ENCODE data around the gene ZNF518B. TPM values are rescaled to one million over a fixed set of nuclear protein-coding genes. Genes with fewer than 3 reads are reported as not detected.

ZNF518B gene
- total and polyA plus RNA-seq, 2 donors (not counting 3 experiments of a cell fraction or from before 2014, with no cell fraction given): 9.5 to 28.3 TPM

GRCh38 chr4:10442976-10443375 is 14.2 kb downstream of the ZNF518B start:
- no peak for DNase-seq (ENCODE audit: low read depth, low spot score)
- H3K36me3 ChIP-seq (ENCODE audit: control insufficient read depth in 2 of 2, extremely low read depth in 1 of 2, insufficient read depth in 2 of 2, low read length in 2 of 2): peaks cover 13 to 23% of the 10 kb centered on the region in 2 experiments
- H3K4me2 ChIP-seq (ENCODE audit: insufficient read depth, low read length): no peak overlapping the region
- H3K9me3 ChIP-seq (replicated peaks; ENCODE audit: control insufficient read depth, insufficient read depth, low read length): no peaks in the 10 kb centered on the region
- no peaks in the 10 kb centered on the region for H3K27me3 ChIP-seq (ENCODE audit: control insufficient read depth in 2 of 2, insufficient read depth in 2 of 2, low read length in 2 of 2)
- no peak overlapping the region for H3K9ac ChIP-seq (replicated peaks; ENCODE audit: extremely low read depth, insufficient read depth, low read length)
- POLR2A ChIA-PET: no interaction called here
- no peak overlapping the region for H2AFZ ChIP-seq (ENCODE audit: low read depth, low read length)
- TF ChIP-seq MYC (IDR thresholded peaks at IDR 0.05; ENCODE audit: low read depth, low read length): no peak
- TF ChIP-seq FOS (IDR thresholded peaks at IDR 0.05; ENCODE audit: borderline replicate concordance, insufficient read depth, low read length): peak; percentile 47
- TF ChIP-seq JUN (IDR thresholded peaks at IDR 0.05; ENCODE audit: borderline replicate concordance, insufficient read depth, insufficient read length, low read depth): no peak
- TF ChIP-seq POLR2AphosphoS5 (IDR thresholded peaks at IDR 0.05; ENCODE audit: insufficient read depth, low read depth, low read length): no peak
- no peak for TF ChIP-seq EZH2 (IDR thresholded peaks at IDR 0.05; ENCODE audit: borderline replicate concordance, low read depth, low read length, severe bottlenecking)
- H3K4me1 ChIP-seq (ENCODE audit: control insufficient read depth, extremely low read depth, insufficient read depth, low read length): peaks cover 5% of the 10 kb centered on the region
- H3K9me1 ChIP-seq (replicated peaks; ENCODE audit: control insufficient read depth, extremely low read depth, insufficient read depth, low read length): no peaks in the 10 kb centered on the region
- intact Hi-C loops (cut with micrococcal nuclease) (no loop called here), dilution Hi-C loops (cut with MboI; ENCODE audit: extremely low pct_ligation_motif_present, low sequenced_read_pairs) (no loop called here)
- CTCF ChIA-PET: interaction anchor here (2.5 kb wide), 1 partner anchor 18 kb away, joined by 8 read pairs; no protein-coding TSS in a partner anchor
- H3K4me3 ChIP-seq (replicated peaks in 1 of 3; ENCODE audit: insufficient read depth in 1 of 3, low read depth in 1 of 3, low read length in 3 of 3): no peak overlapping the region
- H3K79me2 ChIP-seq (ENCODE audit: control insufficient read depth, insufficient read depth, low read length): no peaks in the 10 kb centered on the region
- peak; percentile 61 for FAIRE-seq
- no peak overlapping the region for H3K27ac ChIP-seq (ENCODE audit: insufficient read depth, low read depth, low read length)
- BruUV-seq (replicated peaks): no TSS peak
- H4K20me1 ChIP-seq (replicated peaks; ENCODE audit: control insufficient read depth, extremely low read depth, insufficient read depth, low read length): no peaks in the 10 kb centered on the region

GRCh38 chr4:10441512-10441911 is 15.7 kb downstream of the ZNF518B start:
- H3K27ac ChIP-seq (ENCODE audit: insufficient read depth, low read depth, low read length): no peak overlapping the region
- H3K9me1 ChIP-seq (replicated peaks; ENCODE audit: control insufficient read depth, extremely low read depth, insufficient read depth, low read length): no peaks in the 10 kb centered on the region
- TF ChIP-seq CTCF (IDR thresholded peaks at IDR 0.05; ENCODE audit: extremely low read depth in 1 of 2, insufficient read depth in 1 of 2, low read depth in 1 of 2, low read length in 2 of 2) (no peak), POLR2A (IDR thresholded peaks at IDR 0.05; ENCODE audit: low read depth, low read length) (no peak), MAX (IDR thresholded peaks at IDR 0.05; ENCODE audit: insufficient read depth, insufficient read length) (no peak), GATA2 (IDR thresholded peaks at IDR 0.05; ENCODE audit: insufficient read depth, insufficient read length, low read depth, low read length) (no peak), FOS (IDR thresholded peaks at IDR 0.05; ENCODE audit: borderline replicate concordance, insufficient read depth, low read length) (no peak), EZH2 (IDR thresholded peaks at IDR 0.05; ENCODE audit: borderline replicate concordance, low read depth, low read length, severe bottlenecking) (no peak), MYC (IDR thresholded peaks at IDR 0.05; ENCODE audit: low read depth, low read length) (no peak), POLR2AphosphoS5 (IDR thresholded peaks at IDR 0.05; ENCODE audit: insufficient read depth, low read depth, low read length) (no peak), JUN (IDR thresholded peaks at IDR 0.05; ENCODE audit: borderline replicate concordance, insufficient read depth, insufficient read length, low read depth) (no peak)
- POLR2A ChIA-PET: no interaction called here
- no peaks in the 10 kb centered on the region for H3K27me3 ChIP-seq (ENCODE audit: control insufficient read depth in 2 of 2, insufficient read depth in 2 of 2, low read length in 2 of 2)
- no TSS peak for BruUV-seq (replicated peaks)
- peaks cover 13 to 18% of the 10 kb centered on the region in 2 experiments for H3K36me3 ChIP-seq (ENCODE audit: control insufficient read depth in 2 of 2, extremely low read depth in 1 of 2, insufficient read depth in 2 of 2, low read length in 2 of 2)
- H3K79me2 ChIP-seq (ENCODE audit: control insufficient read depth, insufficient read depth, low read length): no peaks in the 10 kb centered on the region
- no peaks in the 10 kb centered on the region for H3K9me3 ChIP-seq (replicated peaks; ENCODE audit: control insufficient read depth, insufficient read depth, low read length)
- no peak for DNase-seq (ENCODE audit: low read depth, low spot score)
- H3K4me3 ChIP-seq (replicated peaks in 1 of 3; ENCODE audit: insufficient read depth in 1 of 3, low read depth in 1 of 3, low read length in 3 of 3): no peak overlapping the region
- no peak overlapping the region for H2AFZ ChIP-seq (ENCODE audit: low read depth, low read length)
- H3K4me2 ChIP-seq (ENCODE audit: insufficient read depth, low read length): no peak overlapping the region
- intact Hi-C loops (cut with micrococcal nuclease) (no loop called here), dilution Hi-C loops (cut with MboI; ENCODE audit: extremely low pct_ligation_motif_present, low sequenced_read_pairs) (no loop called here)
- peaks cover 5% of the 10 kb centered on the region for H3K4me1 ChIP-seq (ENCODE audit: control insufficient read depth, extremely low read depth, insufficient read depth, low read length)
- CTCF ChIA-PET: interaction anchor here (1.7 kb wide), 1 partner anchor 97 kb away, joined by 6 read pairs; no protein-coding TSS in a partner anchor
- no peak for FAIRE-seq
- no peak overlapping the region for H3K9ac ChIP-seq (replicated peaks; ENCODE audit: extremely low read depth, insufficient read depth, low read length)
- no peaks in the 10 kb centered on the region for H4K20me1 ChIP-seq (replicated peaks; ENCODE audit: control insufficient read depth, extremely low read depth, insufficient read depth, low read length)

Data from endothelial cell of umbilical vein (primary cell).